NT2/D1 (cell line): ENCODE measurements around the gene STX11.

Experiments used
- SUZ12 ChIP-seq: IDR thresholded peaks from 2 replicates; pipeline ENCODE4 v1.6.1; 2011; ENCODE audit not compliant: insufficient read length, insufficient read depth; ENCODE audit errors: extremely low read depth
- YY1 ChIP-seq: IDR thresholded peaks from 2 replicates; pipeline ENCODE4 v1.6.1; 2011; ENCODE audit not compliant: insufficient read length, insufficient read depth
- ZNF274 ChIP-seq: IDR thresholded peaks from 2 replicates; pipeline ENCODE4 v1.6.1; 2011; ENCODE audit warnings: mild to moderate bottlenecking, low read depth, low read length

DNA sequence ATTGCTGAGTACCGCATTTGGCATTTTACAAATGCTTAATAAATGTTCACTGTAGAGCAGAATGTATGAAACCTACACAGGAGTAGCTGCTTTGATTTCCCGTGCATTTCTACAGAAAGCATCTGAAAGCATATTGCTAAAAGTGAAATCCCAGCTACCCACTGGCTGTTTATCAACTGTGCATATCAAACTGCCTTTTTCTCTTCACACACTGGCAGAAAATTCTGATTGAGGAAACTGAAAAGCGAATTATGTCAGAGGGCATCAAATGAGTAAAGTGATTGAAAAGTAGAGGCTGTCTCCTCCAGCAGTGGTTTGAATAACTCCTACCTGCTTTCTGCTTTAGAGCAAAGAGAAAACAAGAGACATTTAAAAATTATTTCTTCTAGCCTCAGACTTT lies 28.0 kb downstream of the STX11 start:
- TF ChIP-seq ZNF274 (no peak), YY1 (no peak), SUZ12 (no peak)
